D721Med (cell line): Measurements from ENCODE around the gene IMMP2L.

Experiments used
- DNase-seq: peaks from one replicate; pipeline ENCODE4 v3.0.0; 2011; ENCODE audit warnings: low spot score; ENCODE audit not compliant: insufficient read length
- FAIRE-seq: peaks from 2 replicates; lab custom pipeline; 2011; peaks lifted over from hg19 to GRCh38; lab: Jason Lieb, UNC
- CTCF ChIP-seq: IDR thresholded peaks from 2 replicates; pipeline ENCODE4 v1.5.1; 2012; ENCODE audit warnings: mild to moderate bottlenecking, control low read depth; ENCODE audit not compliant: insufficient read depth; ENCODE audit errors: missing control alignments

Gene IMMP2L

GRCh38 chr7:110857106-110857505 lies 705.2 kb downstream of the IMMP2L start:
- FAIRE-seq, result no peak
- no peak for TF ChIP-seq CTCF

GRCh38 chr7:110856704-110857103 lies 705.6 kb downstream of the IMMP2L start:
- no peak for TF ChIP-seq CTCF
- no peak for FAIRE-seq
- no peak for DNase-seq

More at GRCh38 chr7:110857106-110857505, 705.2 kb downstream of the IMMP2L start:
- DNase-seq, result no peak

- FAIRE-seq (no peak), DNase-seq (no peak)
- TF ChIP-seq CTCF, result no peak
Observed at GRCh38 chr7:110854651-110855050, 707.6 kb downstream of the IMMP2L start.

- no peak for DNase-seq
- no peak for TF ChIP-seq CTCF
- FAIRE-seq, result no peak
Observed at GRCh38 chr7:110854166-110854565, 708.1 kb downstream of the IMMP2L start.

GRCh38 chr7:110853263-110853662 lies 709.0 kb downstream of the IMMP2L start:
- FAIRE-seq, result no peak

GRCh38 chr7:110852156-110852940 lies 709.9 kb downstream of the IMMP2L start:
- TF ChIP-seq CTCF, result no peak
- no peak for DNase-seq
- no peak for FAIRE-seq

More at GRCh38 chr7:110853263-110853662, 709.0 kb downstream of the IMMP2L start:
- DNase-seq, result no peak
- no peak for TF ChIP-seq CTCF

- DNase-seq (no peak), FAIRE-seq (no peak)
- no peak for TF ChIP-seq CTCF
Observed at GRCh38 chr7:110850224-110850623, 712.1 kb downstream of the IMMP2L start.
